ENCODE data around the gene CPOX.

Gene CPOX

GRCh38 chr3:98534168-98534567 lies 59.2 kb downstream of the CPOX start:
- no peak for DNase-seq (ENCODE audit: low spot score)

GRCh38 chr3:98532709-98533571 lies 60.5 kb downstream of the CPOX start:
- no peak for DNase-seq (ENCODE audit: low spot score)

DNA sequence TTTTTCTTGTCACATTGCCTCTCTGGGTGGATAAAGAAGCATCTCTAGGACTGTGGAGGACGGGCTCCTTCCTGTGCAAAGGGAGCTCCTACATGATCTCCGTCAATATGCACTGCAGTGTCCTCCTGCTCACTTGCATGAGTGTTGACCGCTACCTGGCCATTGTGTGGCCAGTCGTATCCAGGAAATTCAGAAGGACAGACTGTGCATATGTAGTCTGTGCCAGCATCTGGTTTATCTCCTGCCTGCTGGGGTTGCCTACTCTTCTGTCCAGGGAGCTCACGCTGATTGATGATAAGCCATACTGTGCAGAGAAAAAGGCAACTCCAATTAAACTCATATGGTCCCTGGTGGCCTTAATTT lies 61.2 kb downstream of the CPOX start:
- DNase-seq (ENCODE audit: low spot score) = no peak

- no peak for DNase-seq (ENCODE audit: low spot score)
Measured at GRCh38 chr3:98531622-98532274, 61.7 kb downstream of the CPOX start, which contains the start of gene GPR15. TSS of gene GPR15 (plus strand) at chr3:98531978. CDS start at chr3:98532034, 56 bp downstream.

- DNase-seq (ENCODE audit: low spot score) = no peak
Measured at GRCh38 chr3:98530676-98531075, 62.7 kb downstream of the CPOX start.

- DNase-seq (ENCODE audit: low spot score) = no peak
Measured at GRCh38 chr3:98529856-98530459, 63.5 kb downstream of the CPOX start.
